ENCODE results near the gene AKR7A3.

The AKR7A3 gene

DNA sequence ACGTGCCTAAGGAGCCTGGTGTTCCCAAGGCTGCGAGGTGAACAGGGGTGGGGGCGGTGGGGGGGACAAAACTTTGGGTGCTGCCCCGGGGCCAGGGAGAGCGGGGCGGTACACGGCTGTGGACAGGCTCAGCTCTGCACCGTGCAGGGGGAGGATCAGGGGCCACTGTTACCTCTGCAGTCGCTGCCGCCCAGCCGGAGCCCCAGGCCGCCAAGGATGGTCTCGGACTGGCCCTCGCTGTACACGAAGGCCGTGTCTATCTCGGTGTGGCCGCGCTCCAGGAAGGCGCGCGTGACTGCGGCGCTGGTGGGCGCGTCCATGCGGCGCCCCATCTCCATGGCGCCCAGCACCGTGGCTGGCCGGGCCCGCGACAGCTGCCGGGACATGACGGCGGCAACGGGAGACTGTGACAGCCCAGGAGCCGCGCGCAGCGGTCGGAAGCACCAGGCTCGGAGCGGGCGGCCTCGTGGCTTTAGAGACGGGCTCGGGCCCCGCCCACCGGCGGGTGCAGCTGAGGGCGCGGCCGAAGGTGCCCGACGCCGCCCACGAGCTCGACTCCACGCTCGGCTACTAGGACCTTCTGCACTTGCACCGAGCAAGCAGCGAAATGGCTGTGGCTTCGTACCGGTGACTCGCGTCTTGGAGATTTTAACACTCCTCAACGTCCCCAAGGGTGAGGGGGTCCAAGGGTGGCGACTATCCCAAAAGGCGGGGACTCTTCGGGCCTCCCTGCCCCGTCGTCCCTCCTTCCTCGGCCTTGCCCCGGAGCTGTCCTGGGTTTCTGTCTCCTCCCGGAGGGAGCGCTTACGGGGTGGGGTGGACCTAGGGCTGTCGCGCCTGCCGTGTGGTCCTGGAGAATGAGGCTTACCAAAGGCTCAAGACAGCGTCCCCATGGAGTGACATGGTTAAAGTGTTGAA, at the start of gene AKR7A3:
TSS of gene AKR7A3 (minus strand) at position 447 of the 918 bp plus-strand sequence. CDS start at position 386, 61 bp downstream.
- peak; percentile 62 to 65 for DNase-seq (ENCODE audit: low read depth in 2 of 2)

DNA sequence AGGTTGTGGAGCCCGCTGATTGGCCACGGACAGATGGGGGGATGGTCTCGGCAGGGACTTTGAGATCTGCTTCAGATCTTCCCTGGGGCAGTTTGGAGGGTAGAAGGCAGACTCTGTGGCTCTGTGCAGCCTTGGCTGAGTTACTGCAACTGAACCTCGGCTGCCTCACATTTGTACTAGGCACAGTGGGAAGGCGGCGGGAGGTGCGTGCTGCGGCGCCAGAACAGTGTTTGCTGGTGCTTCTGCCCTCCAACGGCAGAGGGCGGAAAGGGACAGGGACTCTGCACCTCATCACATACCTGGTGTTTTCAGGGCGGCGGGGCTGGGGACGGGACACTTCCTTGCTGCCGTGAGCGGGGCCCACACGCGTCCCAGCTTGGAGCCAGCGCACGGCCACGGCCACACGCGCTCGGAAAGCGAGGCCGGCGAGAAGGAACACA, 49.8 kb upstream of the AKR7A3 start:
- DNase-seq (ENCODE audit: low read depth in 2 of 2) = no peak

- DNase-seq (ENCODE audit: low read depth in 2 of 2) = no peak
Measured at GRCh38 chr1:19337289-19337688, 48.7 kb upstream of the AKR7A3 start.

GRCh38 chr1:19336543-19336942, 48.0 kb upstream of the AKR7A3 start:
- DNase-seq (ENCODE audit: low read depth in 2 of 2) = peak; percentile 57 to 75

GRCh38 chr1:19333587-19334354, 45.2 kb upstream of the AKR7A3 start:
- DNase-seq (ENCODE audit: low read depth in 2 of 2) = no peak

GRCh38 chr1:19332832-19333231, 44.3 kb upstream of the AKR7A3 start:
- DNase-seq (ENCODE audit: low read depth in 2 of 2) = no peak

DNA sequence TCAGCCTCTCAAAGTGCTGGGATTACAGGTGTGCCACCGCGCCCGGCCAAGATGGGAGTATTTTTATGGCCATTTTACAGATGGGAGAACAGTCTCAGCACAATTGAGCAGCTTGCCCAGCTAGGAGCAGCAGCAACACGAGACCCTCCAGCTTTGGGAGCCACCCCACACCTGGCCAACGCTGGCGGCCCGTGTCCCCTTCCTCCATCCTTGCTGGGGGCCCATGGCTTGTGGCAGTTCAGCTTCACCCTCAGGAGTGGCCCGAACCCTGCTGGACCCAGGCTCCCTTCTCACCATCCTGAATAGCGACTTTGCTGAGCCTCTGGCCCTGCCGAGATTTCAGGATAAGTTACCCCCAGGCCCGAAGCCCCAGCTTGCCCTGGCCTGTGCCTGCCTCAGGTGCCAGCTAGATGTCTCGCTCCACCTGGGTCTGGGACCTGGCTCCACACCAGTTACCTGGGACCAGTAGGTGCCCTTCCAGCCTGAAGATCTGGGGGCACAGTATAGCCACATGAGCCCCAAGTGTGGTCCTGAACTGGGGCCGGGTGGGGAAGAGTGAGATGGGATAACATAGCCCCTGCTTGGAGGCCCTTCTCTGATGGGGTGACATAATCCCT, 42.8 kb upstream of the AKR7A3 start:
- DNase-seq (ENCODE audit: low read depth in 2 of 2) = no peak

- DNase-seq (ENCODE audit: low read depth in 2 of 2) = no peak
Measured at GRCh38 chr1:19330449-19331135, 42.0 kb upstream of the AKR7A3 start.

DNA sequence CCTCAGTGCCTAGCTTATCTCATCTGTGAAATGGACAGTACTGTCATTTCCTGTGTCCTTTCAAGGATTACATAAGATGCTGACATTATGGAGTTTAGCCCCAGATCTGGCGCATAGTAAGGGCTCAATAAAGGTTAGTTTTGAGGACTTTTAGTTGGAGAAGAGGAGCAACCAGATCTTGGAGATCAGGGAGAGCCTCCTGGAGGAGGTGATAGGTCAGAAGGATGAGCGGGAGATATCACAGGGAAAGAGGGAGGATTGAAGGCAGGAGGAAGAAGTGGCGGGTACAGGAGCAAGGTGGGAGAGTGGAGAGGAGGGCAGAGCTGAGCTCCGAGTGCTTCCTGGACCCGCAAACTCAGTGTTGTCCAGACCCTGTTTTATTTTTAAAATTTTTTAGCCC, 41.0 kb upstream of the AKR7A3 start:
- DNase-seq (ENCODE audit: low read depth in 2 of 2) = no peak

GRCh38 chr1:19329188-19329587, 40.6 kb upstream of the AKR7A3 start:
- DNase-seq (ENCODE audit: low read depth in 2 of 2) = no peak

GRCh38 chr1:19328486-19328885, 39.9 kb upstream of the AKR7A3 start:
- no peak for DNase-seq (ENCODE audit: low read depth in 2 of 2)

GRCh38 chr1:19327736-19328135, 39.2 kb upstream of the AKR7A3 start:
- no peak for DNase-seq (ENCODE audit: low read depth in 2 of 2)

GRCh38 chr1:19327301-19327700, 38.7 kb upstream of the AKR7A3 start:
- DNase-seq (ENCODE audit: low read depth in 2 of 2) = no peak

DNA sequence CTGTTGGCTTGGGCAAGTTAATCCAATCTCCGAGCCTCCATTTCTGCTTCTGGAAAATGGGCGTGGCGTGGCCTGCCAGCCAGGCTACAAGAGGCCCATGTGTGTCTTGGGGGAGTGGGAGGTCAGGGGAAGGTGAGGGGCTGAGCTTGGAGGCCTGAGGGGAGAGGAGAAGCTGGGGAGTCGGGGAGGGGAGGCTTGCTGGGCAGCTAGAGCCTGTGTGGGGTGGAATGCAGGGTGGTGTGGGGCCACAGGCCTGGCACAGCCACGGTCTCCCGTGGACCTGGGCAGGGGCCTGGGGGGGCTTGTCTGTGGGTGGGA, 38.1 kb upstream of the AKR7A3 start:
- DNase-seq (ENCODE audit: low read depth in 2 of 2) = no peak

DNA sequence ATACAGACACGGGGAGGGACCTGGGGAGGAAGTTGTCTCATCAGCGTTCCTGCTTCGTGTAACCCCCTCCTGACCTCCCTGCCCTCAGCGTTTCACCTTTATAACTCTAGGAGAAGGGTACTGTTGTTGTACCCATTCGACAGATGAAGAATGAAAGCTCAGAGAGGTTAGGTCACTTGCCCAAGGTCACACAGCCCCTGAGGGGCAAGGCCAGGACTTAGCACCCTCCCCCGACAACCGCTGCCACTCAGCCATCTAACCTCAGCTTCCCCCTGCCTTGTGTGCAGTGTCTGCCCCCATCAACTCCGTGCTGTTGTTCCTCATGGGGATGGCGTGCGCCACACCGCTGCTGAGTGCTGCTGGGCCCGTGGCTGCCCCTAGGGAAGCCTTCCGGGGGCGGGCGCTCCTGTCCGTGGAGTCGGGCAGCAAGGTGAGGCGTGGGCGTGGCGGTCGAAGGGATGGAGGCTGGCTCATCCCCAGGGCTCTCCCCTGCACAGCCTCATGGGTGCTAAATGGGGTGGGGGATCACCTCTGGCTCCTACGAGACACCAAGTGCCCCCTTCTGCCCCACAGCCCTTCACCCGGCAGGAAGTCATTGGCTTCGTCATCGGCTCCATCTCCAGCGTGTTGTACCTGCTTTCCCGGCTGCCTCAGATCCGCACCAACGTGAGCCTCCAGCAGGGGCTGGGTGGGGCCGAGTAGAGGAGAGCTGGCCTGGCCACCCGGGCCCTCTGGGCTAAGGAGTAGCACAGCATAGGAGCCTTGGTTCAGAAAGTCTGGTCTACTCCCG, 37.6 kb upstream of the AKR7A3 start:
- no peak for DNase-seq (ENCODE audit: low read depth in 2 of 2)

DNA sequence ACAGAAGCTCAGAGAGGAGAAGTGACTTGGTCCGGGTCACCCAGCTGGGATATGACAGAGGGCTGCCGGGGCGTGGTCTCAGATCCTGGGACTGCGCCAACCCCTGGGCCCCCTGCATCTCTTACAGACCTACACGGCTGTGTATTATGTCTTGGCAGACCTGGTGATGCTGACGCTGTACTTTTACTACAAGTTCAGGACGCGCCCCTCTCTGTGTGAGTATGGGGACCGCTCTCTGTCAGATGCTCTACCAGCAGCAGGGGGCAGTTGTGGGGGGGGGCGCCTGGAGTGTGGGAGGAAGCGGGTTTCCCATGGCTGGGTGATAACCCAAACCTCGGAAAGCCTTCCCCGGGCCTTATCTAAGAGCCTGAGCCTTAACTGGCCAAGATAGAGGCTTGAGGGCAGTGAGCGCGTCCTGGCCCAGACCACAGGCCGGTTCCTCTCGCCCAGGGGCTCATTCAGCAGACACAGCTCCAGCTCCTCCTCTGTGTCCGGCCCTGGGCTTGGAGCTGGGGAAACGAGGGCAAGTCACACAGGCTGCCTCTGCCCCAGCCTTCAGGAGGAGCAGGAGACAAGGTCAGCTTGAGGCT, 36.9 kb upstream of the AKR7A3 start:
- DNase-seq (ENCODE audit: low read depth in 2 of 2) = no peak

GRCh38 chr1:19324665-19324990, 36.1 kb upstream of the AKR7A3 start:
- DNase-seq (ENCODE audit: low read depth in 2 of 2) = no peak

GRCh38 chr1:19323987-19324664, 35.6 kb upstream of the AKR7A3 start:
- no peak for DNase-seq (ENCODE audit: low read depth in 2 of 2)

DNA sequence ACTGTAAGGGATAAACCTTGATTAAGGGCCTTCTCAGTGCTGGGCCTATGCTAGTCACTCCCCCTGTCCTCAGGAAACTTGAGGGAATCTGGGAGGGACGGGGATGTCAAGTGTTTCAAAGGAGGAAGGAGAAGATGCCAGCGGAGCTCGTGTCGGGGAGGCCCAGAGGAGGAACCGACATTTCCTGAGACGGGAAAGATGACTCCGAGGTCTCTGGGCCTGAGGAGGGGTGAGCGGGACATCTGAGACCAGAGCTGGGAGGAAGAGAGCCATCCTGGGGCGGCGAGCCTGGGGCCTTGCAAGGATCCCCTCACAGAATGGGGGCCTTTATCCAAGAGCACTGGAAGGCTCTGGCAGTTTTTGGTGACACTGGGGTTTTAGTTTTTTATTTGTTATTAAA, 33.9 kb upstream of the AKR7A3 start:
- no peak for DNase-seq (ENCODE audit: low read depth in 2 of 2)

- no peak for DNase-seq (ENCODE audit: low read depth in 2 of 2)
Measured at GRCh38 chr1:19321071-19321470, 32.5 kb upstream of the AKR7A3 start.

Measured in stimulated activated CD8-positive, alpha-beta memory T cell treated with anti-CD3 and anti-CD28 coated beads, Interleukin-15, amount 100 ng/mL, for 48 hours (primary cell).